ENCODE measurements around the gene LOXL3.

GRCh38 chr2:74551530-74551929, 2.2 kb downstream of the LOXL3 start:
- TF ChIP-seq CTCF (IDR thresholded peaks at IDR 0.05) (no peak), POLR2A (IDR thresholded peaks at IDR 0.05) (no peak)

All from tibial nerve (tissue), 3 donors.